WI38 (cell line): ENCODE measurements around the gene CD79A.

ENCODE experiments used
- H3K4me3 ChIP-seq: 2 replicates; pipeline ENCODE4 v1.5.1; 2011; ENCODE audit warnings: low read depth, mild to moderate bottlenecking, control low read depth, low read length
- CTCF ChIP-seq: IDR thresholded peaks from 2 replicates; pipeline ENCODE4 v1.5.1; 2012; ENCODE audit warnings: low read depth, mild to moderate bottlenecking, control low read depth, low read length

Gene CD79A

GRCh38 chr19:41880329-41880708 is 3.2 kb downstream of the CD79A start:
- TF ChIP-seq CTCF, result no peak
- no peak overlapping the region for H3K4me3 ChIP-seq

- peak within 1 kb of the TSS; percentile 76 for H3K4me3 ChIP-seq
- TF ChIP-seq CTCF, result no peak
Observed at GRCh38 chr19:41882568-41883462, 5.7 kb downstream of the CD79A start, which contains the start of gene ARHGEF1. ARHGEF1 (plus strand) TSS chr19:41883184; CDS start chr19:41888083, 4,899 bp downstream.

GRCh38 chr19:41883463-41883820 is 6.4 kb downstream of the CD79A start:
- H3K4me3 ChIP-seq, result peak overlapping the region; percentile 76
- no peak for TF ChIP-seq CTCF

- peak overlapping the region; percentile 76 for H3K4me3 ChIP-seq
- no peak for TF ChIP-seq CTCF
Observed at GRCh38 chr19:41883821-41884733, 7.0 kb downstream of the CD79A start.

GRCh38 chr19:41886761-41887710 is 10.0 kb downstream of the CD79A start:
- H3K4me3 ChIP-seq, result no peak overlapping the region

More at GRCh38 chr19:41886761-41887710, 10.0 kb downstream of the CD79A start:
- no peak for TF ChIP-seq CTCF
